ENCODE data around the gene ZNF19.

The ZNF19 gene

DNA sequence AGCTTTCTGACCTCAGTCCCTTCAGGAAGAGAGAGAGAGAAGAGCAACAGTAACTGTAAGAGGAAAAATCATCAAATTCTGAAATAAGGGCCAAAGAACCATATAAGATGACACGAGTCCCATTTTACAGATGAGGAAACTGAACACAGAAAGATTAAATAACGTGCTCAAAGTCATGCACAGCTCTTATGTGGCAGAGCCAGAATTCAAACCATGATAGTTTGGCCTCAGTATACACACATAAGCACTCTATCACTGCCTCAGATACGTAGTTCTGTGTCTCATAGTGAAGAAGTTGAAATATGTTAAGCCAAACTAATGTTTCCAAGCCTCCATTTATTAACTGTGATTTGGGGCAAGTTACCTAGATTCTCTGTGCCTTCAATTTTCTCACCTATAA lies 1.9 kb upstream of the ZNF19 start:
- Histone ChIP-seq H3K27ac (ENCODE audit: low read depth, low read length) (no peak overlapping the region), H3K4me1 (ENCODE audit: control insufficient read depth in 1 of 2, insufficient read depth in 2 of 2, low read length in 2 of 2) (no peaks in the 10 kb centered on the region), H3K4me3 (ENCODE audit: low read depth in 1 of 2, low read length in 2 of 2) (no peak overlapping the region), H3K27me3 (ENCODE audit: control insufficient read depth in 1 of 2, insufficient read depth in 2 of 2, low read length in 2 of 2) (no peaks in the 10 kb centered on the region), H3K36me3 (ENCODE audit: control insufficient read depth in 1 of 2, insufficient read depth in 2 of 2, low read length in 2 of 2) (no peaks in the 10 kb centered on the region), H3K9me3 (ENCODE audit: control insufficient read depth in 1 of 2, low read length in 2 of 2) (no peaks in the 10 kb centered on the region), H3K9ac (ENCODE audit: low read depth in 1 of 2, low read length in 2 of 2) (no peak overlapping the region)

DNA sequence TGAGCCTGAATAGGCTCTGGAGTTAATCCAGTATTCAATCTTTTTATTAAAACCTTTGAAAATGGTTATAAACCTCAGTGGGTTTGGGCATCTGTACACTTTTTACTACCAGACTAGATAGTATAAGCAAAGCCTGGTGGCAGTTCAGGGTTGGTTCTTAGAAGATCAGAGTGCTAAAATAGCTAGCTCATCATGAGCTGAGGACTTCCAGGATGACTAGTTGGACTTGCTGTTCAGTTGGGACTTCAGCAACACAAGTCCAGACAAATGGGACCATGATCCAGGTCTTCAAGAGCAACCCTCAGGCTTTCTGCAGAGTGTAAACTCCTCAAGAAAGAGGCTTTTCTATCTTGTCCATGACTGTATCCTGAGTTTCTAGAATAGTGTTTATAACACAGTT lies 1.2 kb upstream of the ZNF19 start:
- H3K4me3 ChIP-seq (ENCODE audit: low read depth in 1 of 2, low read length in 2 of 2) = no peak overlapping the region
- no peak overlapping the region for H3K27ac ChIP-seq (ENCODE audit: low read depth, low read length)
- H3K4me1 ChIP-seq (ENCODE audit: control insufficient read depth in 1 of 2, insufficient read depth in 2 of 2, low read length in 2 of 2) = no peaks in the 10 kb centered on the region
- no peak overlapping the region for H3K9ac ChIP-seq (ENCODE audit: low read depth in 1 of 2, low read length in 2 of 2)
- no peaks in the 10 kb centered on the region for H3K9me3 ChIP-seq (ENCODE audit: control insufficient read depth in 1 of 2, low read length in 2 of 2)
- no peaks in the 10 kb centered on the region for H3K27me3 ChIP-seq (ENCODE audit: control insufficient read depth in 1 of 2, insufficient read depth in 2 of 2, low read length in 2 of 2)
- H3K36me3 ChIP-seq (ENCODE audit: control insufficient read depth in 1 of 2, insufficient read depth in 2 of 2, low read length in 2 of 2) = no peaks in the 10 kb centered on the region

DNA sequence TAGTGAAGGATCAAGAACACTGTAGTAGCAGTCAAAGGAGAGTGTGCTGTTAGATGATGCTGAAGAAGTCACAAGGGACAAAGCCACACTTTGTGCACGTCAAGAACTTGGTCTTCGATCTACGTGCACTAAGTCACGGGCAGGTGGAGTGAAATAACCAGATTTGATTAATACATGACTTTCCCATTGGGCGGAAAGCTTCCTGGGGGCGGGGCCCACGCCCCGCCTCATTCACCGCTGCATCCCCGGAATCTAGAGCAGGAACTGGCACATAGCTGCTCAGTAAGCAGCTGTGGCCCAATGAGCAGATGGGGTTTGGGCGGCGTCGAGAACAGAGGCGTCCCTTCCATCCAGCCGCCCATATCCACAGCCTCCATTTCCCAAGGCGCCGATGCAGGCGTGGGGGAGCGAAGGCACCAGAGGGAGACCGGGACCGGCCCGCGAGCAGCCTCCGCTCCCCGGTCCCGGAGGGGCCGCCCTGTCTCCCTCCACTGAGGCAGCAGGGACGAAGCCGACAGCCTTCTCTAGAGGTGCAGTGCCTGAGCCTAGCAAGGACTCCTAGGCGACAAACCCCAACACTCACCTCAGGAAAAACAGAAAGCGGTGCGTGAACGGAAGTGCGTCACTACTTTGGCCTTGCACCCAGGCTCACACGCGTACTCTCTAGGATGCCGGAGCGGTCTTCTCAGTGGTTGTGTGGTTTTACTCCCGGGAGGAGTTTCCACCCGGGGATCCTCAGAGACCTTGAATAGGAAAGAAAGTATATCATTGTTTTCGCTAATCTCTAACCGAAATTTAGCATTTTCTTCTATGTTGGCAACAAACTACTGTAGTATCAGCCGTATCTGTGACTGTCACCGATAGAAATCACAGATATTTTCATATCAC lies 4.9 kb downstream of the ZNF19 start:
- peak overlapping the region; percentile 99 for H3K27ac ChIP-seq (ENCODE audit: low read depth, low read length)
- H3K27me3 ChIP-seq (ENCODE audit: control insufficient read depth in 1 of 2, insufficient read depth in 2 of 2, low read length in 2 of 2) = no peaks in the 10 kb centered on the region
- no peaks in the 10 kb centered on the region for H3K9me3 ChIP-seq (ENCODE audit: control insufficient read depth in 1 of 2, low read length in 2 of 2)
- H3K36me3 ChIP-seq (ENCODE audit: control insufficient read depth in 1 of 2, insufficient read depth in 2 of 2, low read length in 2 of 2) = no peaks in the 10 kb centered on the region
- H3K4me3 ChIP-seq (ENCODE audit: low read depth in 1 of 2, low read length in 2 of 2) = peak overlapping the region; percentile 87 to 94
- peak overlapping the region; percentile 84 to 93 for H3K9ac ChIP-seq (ENCODE audit: low read depth in 1 of 2, low read length in 2 of 2)
- peaks cover 7 to 10% of the 10 kb centered on the region in 2 donors for H3K4me1 ChIP-seq (ENCODE audit: control insufficient read depth in 1 of 2, insufficient read depth in 2 of 2, low read length in 2 of 2)

DNA sequence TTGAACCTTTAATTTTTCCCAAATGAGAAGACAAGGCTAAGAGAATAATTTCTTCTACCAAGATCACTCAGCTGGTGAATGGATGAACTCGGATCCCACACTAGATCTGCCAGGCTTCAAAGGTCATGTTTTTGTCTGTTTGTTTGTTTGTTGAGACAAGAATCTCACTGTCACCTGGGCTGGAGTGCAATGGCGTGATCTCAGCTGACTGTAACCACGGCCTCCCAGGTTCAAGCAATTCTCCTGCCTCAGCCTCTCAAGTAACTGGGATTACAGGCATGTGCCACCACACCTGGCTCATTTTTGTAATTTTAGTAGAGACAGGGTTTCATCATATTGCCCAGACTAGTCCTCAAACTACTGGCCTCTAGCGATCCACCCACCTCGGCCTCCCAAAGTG lies 6.6 kb downstream of the ZNF19 start:
- Histone ChIP-seq H3K9ac (ENCODE audit: low read depth in 1 of 2, low read length in 2 of 2) (no peak overlapping the region), H3K9me3 (ENCODE audit: control insufficient read depth in 1 of 2, low read length in 2 of 2) (no peaks in the 10 kb centered on the region), H3K36me3 (ENCODE audit: control insufficient read depth in 1 of 2, insufficient read depth in 2 of 2, low read length in 2 of 2) (peaks cover 0 to 7% of the 10 kb centered on the region in 2 donors), H3K4me3 (ENCODE audit: low read depth in 1 of 2, low read length in 2 of 2) (no peak overlapping the region), H3K4me1 (ENCODE audit: control insufficient read depth in 1 of 2, insufficient read depth in 2 of 2, low read length in 2 of 2) (peaks cover 7 to 10% of the 10 kb centered on the region in 2 donors), H3K27ac (ENCODE audit: low read depth, low read length) (no peak overlapping the region), H3K27me3 (ENCODE audit: control insufficient read depth in 1 of 2, insufficient read depth in 2 of 2, low read length in 2 of 2) (no peaks in the 10 kb centered on the region)

DNA sequence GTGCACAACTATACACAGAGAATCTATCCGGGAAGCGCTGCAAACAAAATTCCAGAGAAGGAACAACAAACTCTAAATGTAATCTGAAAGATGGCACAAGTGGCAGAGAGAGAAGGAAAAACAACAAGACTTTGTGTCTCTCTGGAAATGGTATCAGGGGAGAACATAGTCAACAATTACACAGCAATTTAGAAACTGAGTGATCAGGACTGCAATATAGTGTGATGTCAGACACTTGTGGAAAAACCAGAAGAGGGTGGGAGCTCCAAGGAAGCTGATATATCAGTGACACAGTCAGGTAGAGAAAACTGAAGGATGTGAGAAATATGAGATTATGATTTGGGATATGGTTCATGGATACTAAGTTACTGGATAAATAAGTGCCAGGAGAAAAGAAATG lies 8.2 kb downstream of the ZNF19 start:
- no peak overlapping the region for H3K27ac ChIP-seq (ENCODE audit: low read depth, low read length)
- H3K4me1 ChIP-seq (ENCODE audit: control insufficient read depth in 1 of 2, insufficient read depth in 2 of 2, low read length in 2 of 2) = peaks cover 7 to 10% of the 10 kb centered on the region in 2 donors
- no peak overlapping the region for H3K9ac ChIP-seq (ENCODE audit: low read depth in 1 of 2, low read length in 2 of 2)
- no peaks in the 10 kb centered on the region for H3K27me3 ChIP-seq (ENCODE audit: control insufficient read depth in 1 of 2, insufficient read depth in 2 of 2, low read length in 2 of 2)
- H3K4me3 ChIP-seq (ENCODE audit: low read depth in 1 of 2, low read length in 2 of 2) = no peak overlapping the region
- peaks cover 0 to 12% of the 10 kb centered on the region in 2 donors for H3K36me3 ChIP-seq (ENCODE audit: control insufficient read depth in 1 of 2, insufficient read depth in 2 of 2, low read length in 2 of 2)
- H3K9me3 ChIP-seq (ENCODE audit: control insufficient read depth in 1 of 2, low read length in 2 of 2) = no peaks in the 10 kb centered on the region

DNA sequence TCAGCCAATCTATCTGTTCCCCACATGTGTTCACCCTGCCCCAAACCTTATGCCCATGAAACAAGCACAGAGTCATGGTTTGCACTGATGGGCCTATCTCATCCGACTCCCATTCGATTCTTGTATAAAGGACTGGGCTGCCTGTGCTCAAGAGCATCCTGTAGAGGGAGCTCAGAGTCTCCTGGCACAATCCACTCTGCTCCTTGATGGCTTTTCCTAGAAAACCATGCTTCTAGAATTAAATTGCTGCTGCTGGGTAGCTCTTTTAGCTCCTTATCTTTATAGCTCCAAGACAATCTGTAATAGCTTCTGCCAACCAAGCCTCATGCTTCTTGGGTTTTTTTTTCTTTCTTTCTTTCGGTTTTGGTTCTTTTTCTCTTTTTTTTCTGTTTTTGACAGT lies 9.7 kb downstream of the ZNF19 start:
- Histone ChIP-seq H3K4me1 (ENCODE audit: control insufficient read depth in 1 of 2, insufficient read depth in 2 of 2, low read length in 2 of 2) (peaks cover 7% of the 10 kb centered on the region in 2 donors), H3K9me3 (ENCODE audit: control insufficient read depth in 1 of 2, low read length in 2 of 2) (no peaks in the 10 kb centered on the region), H3K27ac (ENCODE audit: low read depth, low read length) (no peak overlapping the region), H3K27me3 (ENCODE audit: control insufficient read depth in 1 of 2, insufficient read depth in 2 of 2, low read length in 2 of 2) (no peaks in the 10 kb centered on the region), H3K9ac (ENCODE audit: low read depth in 1 of 2, low read length in 2 of 2) (no peak overlapping the region), H3K36me3 (ENCODE audit: control insufficient read depth in 1 of 2, insufficient read depth in 2 of 2, low read length in 2 of 2) (peaks cover 0 to 16% of the 10 kb centered on the region in 2 donors), H3K4me3 (ENCODE audit: low read depth in 1 of 2, low read length in 2 of 2) (no peak overlapping the region)

DNA sequence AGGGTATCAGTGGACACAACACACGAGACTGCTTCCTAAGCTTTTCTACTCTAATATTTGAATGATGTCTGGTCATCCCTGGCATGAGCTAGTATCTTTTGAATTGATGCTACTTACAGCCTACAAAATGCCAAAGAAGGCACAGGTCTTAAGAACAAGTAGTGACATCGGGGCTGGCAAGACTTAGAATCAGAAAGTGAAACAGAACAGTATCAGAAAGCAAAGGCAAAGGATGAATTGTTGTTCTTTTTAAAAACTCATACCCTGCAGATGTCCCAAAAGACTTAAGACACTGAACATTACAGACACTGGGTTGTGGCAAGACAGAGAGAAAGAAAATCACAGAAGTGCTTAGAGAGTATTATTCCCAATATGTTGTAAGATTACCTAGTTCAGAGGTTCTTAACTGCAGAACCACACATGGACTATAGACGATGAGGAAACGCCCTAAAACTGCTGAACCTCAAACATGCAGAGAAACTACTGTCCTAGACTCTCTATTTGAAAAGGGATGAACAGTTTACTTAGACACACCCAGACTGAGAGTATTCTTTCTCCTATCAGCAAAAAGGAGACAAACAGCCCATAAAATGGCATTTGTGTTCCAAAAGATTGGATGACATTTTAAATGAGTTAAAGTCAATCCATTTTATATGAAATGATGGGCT lies 12.5 kb downstream of the ZNF19 start:
- Histone ChIP-seq H3K9ac (ENCODE audit: low read depth in 1 of 2, low read length in 2 of 2) (no peak overlapping the region), H3K27ac (ENCODE audit: low read depth, low read length) (no peak overlapping the region), H3K36me3 (ENCODE audit: control insufficient read depth in 1 of 2, insufficient read depth in 2 of 2, low read length in 2 of 2) (peaks cover 3 to 16% of the 10 kb centered on the region in 2 donors), H3K27me3 (ENCODE audit: control insufficient read depth in 1 of 2, insufficient read depth in 2 of 2, low read length in 2 of 2) (no peaks in the 10 kb centered on the region), H3K4me1 (ENCODE audit: control insufficient read depth in 1 of 2, insufficient read depth in 2 of 2, low read length in 2 of 2) (no peaks in the 10 kb centered on the region), H3K9me3 (ENCODE audit: control insufficient read depth in 1 of 2, low read length in 2 of 2) (no peaks in the 10 kb centered on the region), H3K4me3 (ENCODE audit: low read depth in 1 of 2, low read length in 2 of 2) (no peak overlapping the region)

DNA sequence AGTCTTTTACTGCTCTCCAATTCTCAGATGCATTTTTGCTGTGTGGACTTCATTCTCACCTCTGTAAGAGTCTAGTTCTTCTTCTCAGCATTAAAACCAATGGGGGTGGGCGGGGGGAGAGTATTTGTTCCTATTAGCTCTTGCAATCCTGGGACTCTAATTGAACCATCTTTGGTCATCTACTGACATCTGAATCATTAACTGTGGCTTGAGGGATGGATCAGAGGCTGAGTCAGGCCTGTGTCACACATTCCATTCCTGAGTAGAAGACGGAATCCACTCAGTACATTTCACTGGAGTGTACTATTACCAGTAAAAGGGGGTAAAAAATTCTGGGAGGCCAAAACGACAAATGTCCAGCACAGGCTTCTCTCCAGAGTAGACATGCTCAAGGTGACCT lies 14.3 kb downstream of the ZNF19 start:
- no peak overlapping the region for H3K4me3 ChIP-seq (ENCODE audit: low read depth in 1 of 2, low read length in 2 of 2)
- H3K4me1 ChIP-seq (ENCODE audit: control insufficient read depth in 1 of 2, insufficient read depth in 2 of 2, low read length in 2 of 2) = no peaks in the 10 kb centered on the region
- no peaks in the 10 kb centered on the region for H3K27me3 ChIP-seq (ENCODE audit: control insufficient read depth in 1 of 2, insufficient read depth in 2 of 2, low read length in 2 of 2)
- H3K27ac ChIP-seq (ENCODE audit: low read depth, low read length) = no peak overlapping the region
- no peak overlapping the region for H3K9ac ChIP-seq (ENCODE audit: low read depth in 1 of 2, low read length in 2 of 2)
- H3K9me3 ChIP-seq (ENCODE audit: control insufficient read depth in 1 of 2, low read length in 2 of 2) = no peaks in the 10 kb centered on the region
- peaks cover 3 to 16% of the 10 kb centered on the region in 2 donors for H3K36me3 ChIP-seq (ENCODE audit: control insufficient read depth in 1 of 2, insufficient read depth in 2 of 2, low read length in 2 of 2)

DNA sequence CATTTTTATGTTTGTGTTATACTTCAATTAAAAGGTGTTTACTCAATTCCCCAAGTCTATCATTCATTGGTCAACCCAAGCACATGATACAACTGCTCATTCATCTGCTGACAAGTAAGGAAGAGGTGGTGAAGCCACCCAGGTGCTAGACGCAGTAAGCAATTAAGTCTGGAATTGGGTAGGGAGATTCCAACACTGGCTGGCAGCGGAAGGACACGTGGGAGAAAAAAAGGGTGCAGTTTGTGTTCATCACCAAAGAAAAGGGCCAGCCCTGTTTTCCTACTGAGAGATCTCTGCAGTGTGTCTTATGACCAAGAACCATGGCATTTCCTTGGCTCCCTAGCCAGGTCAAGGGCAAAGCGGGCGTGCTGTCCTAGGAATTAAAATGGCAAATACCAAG lies 15.2 kb downstream of the ZNF19 start:
- H3K9me3 ChIP-seq (ENCODE audit: control insufficient read depth in 1 of 2, low read length in 2 of 2) = no peaks in the 10 kb centered on the region
- H3K27me3 ChIP-seq (ENCODE audit: control insufficient read depth in 1 of 2, insufficient read depth in 2 of 2, low read length in 2 of 2) = no peaks in the 10 kb centered on the region
- no peak overlapping the region for H3K27ac ChIP-seq (ENCODE audit: low read depth, low read length)
- no peaks in the 10 kb centered on the region for H3K4me1 ChIP-seq (ENCODE audit: control insufficient read depth in 1 of 2, insufficient read depth in 2 of 2, low read length in 2 of 2)
- no peak overlapping the region for H3K4me3 ChIP-seq (ENCODE audit: low read depth in 1 of 2, low read length in 2 of 2)
- no peak overlapping the region for H3K9ac ChIP-seq (ENCODE audit: low read depth in 1 of 2, low read length in 2 of 2)
- peaks cover 3 to 16% of the 10 kb centered on the region in 2 donors for H3K36me3 ChIP-seq (ENCODE audit: control insufficient read depth in 1 of 2, insufficient read depth in 2 of 2, low read length in 2 of 2)

DNA sequence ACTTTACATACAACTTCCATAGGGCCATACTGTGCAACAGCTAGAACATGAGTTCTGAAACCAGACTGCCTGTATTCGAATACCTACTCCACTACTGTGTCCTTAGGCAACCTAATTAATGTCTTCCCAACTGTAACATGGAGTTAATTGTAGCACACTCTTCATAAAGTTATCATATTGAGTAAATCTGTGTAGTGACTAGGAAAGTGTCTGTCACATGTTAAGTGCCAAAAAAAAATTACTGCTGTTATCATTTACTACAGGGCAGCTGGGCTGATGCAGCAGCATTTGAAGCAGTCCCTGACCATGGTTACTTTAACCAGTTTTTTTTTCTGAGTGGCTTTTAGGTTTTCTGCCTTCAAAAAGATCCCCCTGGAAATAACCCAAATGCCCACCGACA lies 16.2 kb downstream of the ZNF19 start:
- Histone ChIP-seq H3K4me1 (ENCODE audit: control insufficient read depth in 1 of 2, insufficient read depth in 2 of 2, low read length in 2 of 2) (no peaks in the 10 kb centered on the region), H3K27ac (ENCODE audit: low read depth, low read length) (no peak overlapping the region), H3K36me3 (ENCODE audit: control insufficient read depth in 1 of 2, insufficient read depth in 2 of 2, low read length in 2 of 2) (peaks cover 3 to 12% of the 10 kb centered on the region in 2 donors), H3K4me3 (ENCODE audit: low read depth in 1 of 2, low read length in 2 of 2) (no peak overlapping the region), H3K9me3 (ENCODE audit: control insufficient read depth in 1 of 2, low read length in 2 of 2) (no peaks in the 10 kb centered on the region), H3K9ac (ENCODE audit: low read depth in 1 of 2, low read length in 2 of 2) (no peak overlapping the region), H3K27me3 (ENCODE audit: control insufficient read depth in 1 of 2, insufficient read depth in 2 of 2, low read length in 2 of 2) (no peaks in the 10 kb centered on the region)

All from duodenal mucosa (tissue), 2 donors.